Suprapubic skin (tissue), 4 donors: ENCODE data around the gene CAPN5. TPM values are rescaled to one million over a fixed set of nuclear protein-coding genes. Genes with fewer than 3 reads are reported as not detected.
"Not testable (repeated sequence)": the region's sequence is repeated elsewhere in the genome, so short reads cannot be mapped to it uniquely, and the experiment has no call there.

Experiments used
- DNase-seq, 2 donors: peaks; one replicate each; pipeline ENCODE4 v3.0.0-alpha.2; 2019; ENCODE audit warnings: low spot score in 2 of 2
- H3K27ac ChIP-seq: fragments of 200-600 bp; sonication (generic); one replicate; pipeline ENCODE4 v1.5.1; 2019
- H3K27me3 ChIP-seq: fragments of 200-600 bp; sonication (generic); one replicate; pipeline ENCODE4 v1.5.1; 2019
- H3K36me3 ChIP-seq: fragments of 200-600 bp; sonication (generic); one replicate; pipeline ENCODE4 v1.5.1; 2019
- H3K4me1 ChIP-seq: fragments of 200-600 bp; sonication (generic); one replicate; pipeline ENCODE4 v1.5.1; 2019
- H3K4me3 ChIP-seq: fragments of 200-600 bp; sonication (generic); one replicate; pipeline ENCODE4 v1.5.1; 2019; ENCODE audit warnings: mild to moderate bottlenecking
- H3K9me3 ChIP-seq: fragments of 200-600 bp; sonication (generic); one replicate; pipeline ENCODE4 v1.5.1; 2019
- CTCF ChIP-seq, 2 donors: fragments of 200-600 bp in 1 of 2; fragments of 450-650 bp in 1 of 2; sonication (generic) in 1 of 2; IDR thresholded peaks; one replicate each; pipeline ENCODE4 v1.5.1; 2016 to 2019; ENCODE audit warnings: antibody characterized with exemption in 2 of 2, mild to moderate bottlenecking in 1 of 2, moderate library complexity in 1 of 2
- EP300 ChIP-seq: sonication (generic); formaldehyde crosslinking; IDR thresholded peaks from one replicate; pipeline ENCODE4 v1.6.1; 2017; ENCODE audit warnings: antibody characterized with exemption
- POLR2A ChIP-seq, 2 donors: fragments of 450-650 bp; IDR thresholded peaks; one replicate each; pipeline ENCODE4 v1.6.1; 2017; ENCODE audit warnings: antibody characterized with exemption in 2 of 2, mild to moderate bottlenecking in 2 of 2, moderate library complexity in 2 of 2
- POLR2AphosphoS5 ChIP-seq, 3 donors: sonication (generic); formaldehyde crosslinking; IDR thresholded peaks; one replicate each; pipeline ENCODE4 v1.6.1; 2017; ENCODE audit warnings: antibody characterized with exemption in 3 of 3
- WGBS: methylation state at CpG from one replicate; pipeline ENCODE4 v1.1.5; 2018; 5-methylcytosine and 5-hydroxymethylcytosine counted together
- total RNA-seq, 4 donors: library from RNA; depleted of rRNA; stranded (reverse); fragments of >200 nt; gene quantifications; one replicate each; pipeline ENCODE4 v1.1.0, GENCODE V29; 2016

Gene CAPN5
- total RNA-seq, 4 donors from 2014 or later: 0.87 to 2.0 (median 1.1) TPM

DNA sequence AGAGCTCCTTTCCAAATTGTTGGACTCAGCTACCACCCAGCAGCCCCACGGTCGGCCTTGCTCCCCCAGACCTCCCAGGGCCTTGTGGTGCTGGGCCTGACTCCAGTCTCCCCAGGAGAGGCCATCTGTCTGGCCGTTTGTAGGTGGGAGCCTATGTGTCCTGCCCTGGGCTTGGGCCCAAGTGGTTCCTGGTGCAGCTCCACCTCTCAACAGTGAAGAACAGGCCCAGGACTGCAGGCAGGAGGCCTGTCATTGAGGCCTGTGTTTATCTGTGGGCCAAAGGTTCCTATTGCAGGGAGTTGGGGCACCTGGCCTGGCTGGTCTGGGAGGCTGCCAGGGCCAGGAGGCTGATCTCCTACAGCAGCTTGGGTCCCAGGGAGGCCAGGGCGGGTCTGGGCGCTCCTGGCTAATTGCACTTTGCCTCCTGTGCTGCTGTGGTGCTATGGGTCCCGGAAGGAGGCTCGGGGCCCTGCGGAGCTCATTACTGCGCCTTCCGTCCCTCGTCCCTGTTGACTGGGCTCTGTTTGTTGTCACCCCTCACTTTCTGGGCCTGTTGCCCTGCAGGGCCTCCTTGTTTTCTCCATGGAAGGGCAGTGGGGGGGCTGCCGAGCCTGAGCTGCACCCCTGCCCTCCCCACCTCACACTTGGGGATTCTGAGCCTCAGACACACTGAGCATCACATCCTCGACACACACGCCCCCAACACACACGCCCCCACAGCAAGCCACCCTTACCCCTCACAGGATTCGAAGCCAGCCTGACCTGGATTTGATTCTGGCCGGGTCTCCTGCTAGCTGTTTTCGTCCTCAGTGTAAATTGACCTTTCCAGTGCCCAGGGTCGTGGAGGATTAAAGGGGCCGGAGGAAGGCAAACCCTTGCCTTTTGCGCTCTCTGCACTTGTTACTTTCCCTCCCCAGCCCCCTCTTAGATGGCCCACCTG is 29.1 kb downstream of the CAPN5 start:
- Histone ChIP-seq H3K4me1 (no peaks in the 10 kb centered on the region), H3K36me3 (no peaks in the 10 kb centered on the region), H3K27me3 (no peaks in the 10 kb centered on the region), H3K27ac (no peak overlapping the region), H3K4me3 (no peak overlapping the region), H3K9me3 (no peaks in the 10 kb centered on the region)
- DNase-seq: peak; percentile 50 to 78
- no peak for TF ChIP-seq POLR2AphosphoS5 (IDR thresholded peaks at IDR 0.05)
- TF ChIP-seq EP300: no peak
- TF ChIP-seq POLR2A (IDR thresholded peaks at IDR 0.05): no peak
- no peak for TF ChIP-seq CTCF (IDR thresholded peaks at IDR 0.05)
- 85% methylated on average over 20 of the region's 21 CpGs for WGBS

- Histone ChIP-seq H3K9me3 (no peaks in the 10 kb centered on the region), H3K4me1 (no peaks in the 10 kb centered on the region), H3K4me3 (no peak overlapping the region), H3K36me3 (no peaks in the 10 kb centered on the region), H3K27me3 (no peaks in the 10 kb centered on the region), H3K27ac (no peak overlapping the region)
- TF ChIP-seq CTCF (IDR thresholded peaks at IDR 0.05): no peak
- TF ChIP-seq POLR2AphosphoS5 (IDR thresholded peaks at IDR 0.05): no peak
- no peak for TF ChIP-seq POLR2A (IDR thresholded peaks at IDR 0.05)
- TF ChIP-seq EP300: no peak
- WGBS: 89% methylated on average over 8 of the region's 8 CpGs
- DNase-seq: peak in 1 of 2 donors; percentile 34
These were observed 29.8 kb downstream of the CAPN5 start for GRCh38 chr11:77096591-77097019.

DNA sequence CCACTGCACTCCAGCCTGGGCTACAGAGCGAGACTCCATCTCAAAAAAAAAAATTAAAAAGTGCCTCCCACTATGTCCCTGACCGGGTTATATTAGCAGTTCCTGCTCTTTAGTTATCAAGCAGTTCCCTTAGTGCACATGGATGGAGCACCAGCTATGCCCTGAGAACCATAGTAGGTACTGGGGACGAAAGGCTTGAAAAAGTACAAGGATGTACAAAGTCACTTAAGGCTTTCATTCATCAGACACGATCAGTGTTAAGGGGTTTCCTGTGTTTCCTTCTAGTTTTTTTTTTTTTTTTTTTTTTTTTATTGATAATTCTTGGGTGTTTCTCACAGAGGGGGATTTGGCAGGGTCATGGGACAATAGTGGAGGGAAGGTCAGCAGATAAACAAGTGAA is 30.4 kb downstream of the CAPN5 start:
- H3K27ac ChIP-seq, DNase-seq, H3K4me3 ChIP-seq, H3K9me3 ChIP-seq, H3K27me3 ChIP-seq, H3K4me1 ChIP-seq, H3K36me3 ChIP-seq: not testable (repeated sequence)
- WGBS: 84% methylated on average over 4 of the region's 4 CpGs

- Histone ChIP-seq H3K4me3 (no peak overlapping the region), H3K27ac (no peak overlapping the region), H3K9me3 (no peaks in the 10 kb centered on the region), H3K27me3 (no peaks in the 10 kb centered on the region), H3K36me3 (no peaks in the 10 kb centered on the region), H3K4me1 (no peaks in the 10 kb centered on the region)
- DNase-seq: peak in 1 of 2 donors; percentile 46
- no peak for TF ChIP-seq EP300
- no peak for TF ChIP-seq POLR2AphosphoS5 (IDR thresholded peaks at IDR 0.05)
- TF ChIP-seq CTCF (IDR thresholded peaks at IDR 0.05): no peak
- no peak for TF ChIP-seq POLR2A (IDR thresholded peaks at IDR 0.05)
- WGBS: 96% methylated on average over 14 of the region's 14 CpGs
These were observed 33.6 kb downstream of the CAPN5 start for GRCh38 chr11:77100166-77101042.

- TF ChIP-seq CTCF (IDR thresholded peaks at IDR 0.05) (peak in 1 of 2 donors; percentile 31), EP300 (no peak)
- DNase-seq: no peak
- H3K4me3 ChIP-seq: no peak overlapping the region
- no peaks in the 10 kb centered on the region for H3K9me3 ChIP-seq
- H3K4me1 ChIP-seq: peaks cover 1% of the 10 kb centered on the region
- H3K27me3 ChIP-seq: no peaks in the 10 kb centered on the region
- H3K27ac ChIP-seq: no peak overlapping the region
- WGBS: 92% methylated on average over 5 of the region's 5 CpGs
- no peaks in the 10 kb centered on the region for H3K36me3 ChIP-seq
These were observed 34.3 kb downstream of the CAPN5 start for GRCh38 chr11:77101043-77101537.
